AG04450 (cell line): ENCODE data around the gene WDFY2. TPM values are rescaled to one million over a fixed set of nuclear protein-coding genes. Genes with fewer than 3 reads are reported as not detected.

Source experiments
- CTCF ChIA-PET: fragments of 300-600, 350-600 bp; formaldehyde crosslinking; extraction: SDS; loops from one replicate; lab custom pipeline; 2022; ENCODE audit warnings: antibody characterized with exemption, inconsistent platforms; lab: Charles Lee
- POLR2A ChIA-PET: fragments of 350-600 bp; formaldehyde crosslinking; extraction: SDS; loops from one replicate; lab custom pipeline; 2021; ENCODE audit warnings: antibody characterized with exemption, inconsistent platforms; lab: Yijun Ruan, JAX
- DNase-seq: peaks from one replicate; pipeline ENCODE4 v3.0.0-alpha.2; 2011; ENCODE audit warnings: low read depth, low spot score
- H3K27ac ChIP-seq: one replicate; pipeline ENCODE4 v1.5.1; 2012; ENCODE audit warnings: low read depth, low read length, control low read depth
- H3K27me3 ChIP-seq: one replicate; pipeline ENCODE4 v1.6.0; 2012; ENCODE audit warnings: low read length; ENCODE audit not compliant: control insufficient read depth, insufficient read depth
- H3K4me3 ChIP-seq: 2 replicates; pipeline ENCODE4 v1.5.1; 2011; ENCODE audit warnings: mild to moderate bottlenecking, low read depth, low read length, control low read depth
- H3K9me3 ChIP-seq: 2 replicates; pipeline ENCODE4 v1.5.1; 2012; ENCODE audit warnings: low read length; ENCODE audit not compliant: control insufficient read depth, insufficient read depth
- polyA plus RNA-seq: library from polyadenylated mRNA; depleted of rRNA; stranded (reverse); fragments of >200 nt; gene quantifications from 2 replicates; pipeline ENCODE4 v1.2.3, GENCODE V29; 2011
- TF ChIP-seq, protein P1 (sequence below): IDR thresholded peaks from 2 replicates; pipeline ENCODE4 v1.5.1; 2011; ENCODE audit warnings: low read depth, low read length, control low read depth, inconsistent platforms

The WDFY2 gene
- polyA plus RNA-seq, 1 experiment, result 6.3 TPM

DNA sequence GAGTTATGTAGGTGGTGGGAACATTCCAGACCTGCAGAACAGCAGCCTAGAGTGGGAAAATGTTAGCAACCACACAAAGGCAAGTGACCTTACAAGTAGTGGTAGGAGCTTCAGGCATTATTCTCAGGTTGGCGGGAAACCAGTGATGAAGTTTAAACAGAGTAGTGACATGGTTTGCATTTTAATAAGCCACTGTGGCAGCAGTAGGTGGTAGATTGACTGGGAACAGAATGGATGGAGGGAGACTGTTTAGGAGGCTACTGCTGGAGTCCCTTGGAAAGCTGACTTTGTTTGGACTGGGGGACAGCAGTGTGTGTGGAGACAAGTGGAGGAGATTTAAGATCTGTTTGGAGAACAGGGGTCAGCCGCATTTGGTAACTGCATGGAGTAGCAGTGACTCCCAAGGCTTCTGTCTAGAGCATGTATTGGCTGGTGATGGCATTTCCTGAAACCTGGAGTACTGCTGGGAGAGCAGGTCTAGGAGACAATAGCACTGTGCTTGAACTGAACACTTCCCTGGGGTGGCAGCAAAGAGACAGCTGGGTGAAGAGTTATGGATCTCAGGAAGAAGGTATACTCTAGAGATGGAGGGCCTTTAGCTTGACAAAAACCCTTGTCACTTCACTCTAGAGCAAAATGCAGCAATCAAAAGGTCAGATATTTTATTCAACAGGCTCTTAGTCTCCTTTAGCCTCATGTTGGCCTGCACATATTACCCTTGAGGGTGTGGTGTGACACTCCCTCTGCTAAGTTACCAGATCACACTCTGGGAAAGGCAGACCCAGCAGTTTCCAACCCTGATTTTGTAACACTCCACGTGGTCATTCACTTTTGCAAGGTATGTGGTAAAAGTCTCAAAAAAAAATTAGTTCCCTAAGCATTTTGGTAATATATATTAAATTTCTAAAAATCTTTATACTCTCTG is 149.4 kb downstream of the WDFY2 start:
- no peak for DNase-seq
- H3K27me3 ChIP-seq, result no peaks in the 10 kb centered on the region
- ChIA-PET POLR2A (interaction anchor here (0.7 to 0.9 kb wide), 2 partner anchors 31 to 69 kb away, joined by 3 to 4 read pairs; no protein-coding TSS in a partner anchor), CTCF (no interaction called here)
- no peak overlapping the region for H3K27ac ChIP-seq
- H3K9me3 ChIP-seq, result no peaks in the 10 kb centered on the region
- H3K4me3 ChIP-seq, result no peak overlapping the region
- TF ChIP-seq, protein P1, sequence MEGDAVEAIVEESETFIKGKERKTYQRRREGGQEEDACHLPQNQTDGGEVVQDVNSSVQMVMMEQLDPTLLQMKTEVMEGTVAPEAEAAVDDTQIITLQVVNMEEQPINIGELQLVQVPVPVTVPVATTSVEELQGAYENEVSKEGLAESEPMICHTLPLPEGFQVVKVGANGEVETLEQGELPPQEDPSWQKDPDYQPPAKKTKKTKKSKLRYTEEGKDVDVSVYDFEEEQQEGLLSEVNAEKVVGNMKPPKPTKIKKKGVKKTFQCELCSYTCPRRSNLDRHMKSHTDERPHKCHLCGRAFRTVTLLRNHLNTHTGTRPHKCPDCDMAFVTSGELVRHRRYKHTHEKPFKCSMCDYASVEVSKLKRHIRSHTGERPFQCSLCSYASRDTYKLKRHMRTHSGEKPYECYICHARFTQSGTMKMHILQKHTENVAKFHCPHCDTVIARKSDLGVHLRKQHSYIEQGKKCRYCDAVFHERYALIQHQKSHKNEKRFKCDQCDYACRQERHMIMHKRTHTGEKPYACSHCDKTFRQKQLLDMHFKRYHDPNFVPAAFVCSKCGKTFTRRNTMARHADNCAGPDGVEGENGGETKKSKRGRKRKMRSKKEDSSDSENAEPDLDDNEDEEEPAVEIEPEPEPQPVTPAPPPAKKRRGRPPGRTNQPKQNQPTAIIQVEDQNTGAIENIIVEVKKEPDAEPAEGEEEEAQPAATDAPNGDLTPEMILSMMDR, result no peak

DNA sequence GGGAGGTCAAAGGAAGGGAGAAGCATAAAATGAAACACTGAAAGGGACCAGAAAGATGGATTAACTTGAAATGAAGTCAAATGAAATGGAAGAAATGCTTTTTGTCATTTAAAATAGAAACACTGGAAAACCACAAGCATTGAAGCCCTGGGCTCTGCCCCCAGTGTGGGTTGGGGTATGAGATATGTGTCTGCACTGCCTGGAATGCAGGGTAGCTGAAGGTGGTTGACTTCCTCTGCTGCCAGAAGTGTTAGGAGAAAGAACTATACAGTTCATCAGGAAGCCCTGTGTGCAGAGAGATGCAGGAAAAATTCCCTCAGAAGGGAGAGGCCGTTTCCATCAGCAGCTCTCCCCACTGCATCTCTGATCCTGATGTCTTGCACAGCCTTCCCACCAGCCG is 150.5 kb downstream of the WDFY2 start:
- ChIA-PET CTCF (no interaction called here), POLR2A (no interaction called here)
- Histone ChIP-seq H3K4me3 (no peak overlapping the region), H3K9me3 (no peaks in the 10 kb centered on the region), H3K27me3 (no peaks in the 10 kb centered on the region), H3K27ac (no peak overlapping the region)
- TF ChIP-seq, protein P1, result no peak
- no peak for DNase-seq

DNA sequence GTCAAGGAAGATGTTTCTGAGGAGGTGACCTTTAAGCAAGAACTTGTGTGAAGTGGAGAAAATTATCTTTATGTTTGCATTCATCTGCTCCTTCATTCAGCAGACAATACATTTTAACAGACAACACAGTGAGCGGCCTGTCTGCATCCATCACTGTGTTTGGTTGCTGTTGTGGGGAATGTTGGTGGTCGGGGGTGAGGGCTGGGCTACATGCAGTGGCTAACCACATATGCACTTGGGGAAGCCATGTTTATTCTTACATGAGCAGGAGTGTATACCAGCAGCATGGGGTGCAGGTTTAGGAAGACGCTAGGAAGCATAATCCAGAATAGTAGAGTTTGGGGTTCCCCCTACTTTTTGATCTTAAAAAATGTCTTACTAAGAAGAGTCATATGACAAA is 153.3 kb downstream of the WDFY2 start:
- H3K9me3 ChIP-seq, result no peaks in the 10 kb centered on the region
- no peak overlapping the region for H3K27ac ChIP-seq
- TF ChIP-seq, protein P1, result no peak
- no peak for DNase-seq
- H3K4me3 ChIP-seq, result no peak overlapping the region
- ChIA-PET POLR2A (no interaction called here), CTCF (interaction anchor here (0.9 kb wide), 1 partner anchor 19 kb away, joined by 5 read pairs; no protein-coding TSS in a partner anchor)
- no peaks in the 10 kb centered on the region for H3K27me3 ChIP-seq

DNA sequence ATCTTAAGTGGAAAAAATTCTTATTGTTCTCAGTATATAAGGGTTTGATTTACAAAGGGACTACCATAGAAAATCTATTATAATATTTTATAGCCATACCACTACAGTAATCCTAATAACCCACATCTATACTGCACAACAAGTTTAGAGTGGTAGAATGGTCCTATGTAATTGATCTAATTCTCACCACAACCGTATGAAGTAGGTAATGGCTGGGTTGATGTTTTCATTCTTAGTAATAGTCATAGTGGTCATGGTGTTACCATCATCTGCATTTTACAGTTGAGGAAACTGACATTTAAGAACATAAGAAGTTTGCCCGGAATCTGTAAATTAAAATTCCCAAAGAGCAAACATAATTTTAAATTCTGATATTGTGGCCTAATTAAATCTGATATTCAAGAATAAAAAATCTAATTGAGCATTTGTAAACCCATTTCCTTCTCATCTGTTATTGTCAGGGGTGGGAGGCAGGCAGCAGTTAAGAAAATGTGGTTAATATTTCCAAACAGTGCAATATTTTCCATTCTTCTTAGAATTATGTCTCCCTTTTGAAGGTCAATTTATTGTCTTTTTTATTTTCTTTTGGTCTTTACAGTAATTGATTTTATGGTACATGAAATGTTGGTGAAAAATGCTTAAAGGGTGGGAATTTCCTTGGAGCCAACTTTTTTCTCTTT is 154.1 kb downstream of the WDFY2 start:
- ChIA-PET CTCF (no interaction called here), POLR2A (no interaction called here)
- Histone ChIP-seq H3K9me3 (no peaks in the 10 kb centered on the region), H3K27ac (no peak overlapping the region), H3K4me3 (no peak overlapping the region), H3K27me3 (no peaks in the 10 kb centered on the region)
- TF ChIP-seq, protein P1, result no peak
- no peak for DNase-seq
